Stomach (tissue), 4 donors: ENCODE data around the gene S100A5.

Experiments used
- EP300 ChIP-seq: sonication (generic); formaldehyde crosslinking; IDR thresholded peaks from one replicate; pipeline ENCODE4 v1.6.1; 2017; ENCODE audit warnings: antibody characterized with exemption
- POLR2A ChIP-seq, 4 donors: fragments of 450-650 bp; IDR thresholded peaks; one replicate each; pipeline ENCODE4 v1.6.1; 2016; ENCODE audit warnings: antibody characterized with exemption in 4 of 4, control low read depth in 2 of 4, mild to moderate bottlenecking in 1 of 4, moderate library complexity in 1 of 4
- POLR2AphosphoS5 ChIP-seq, 3 donors: sonication (generic); formaldehyde crosslinking; IDR thresholded peaks; one replicate each; pipeline ENCODE4 v1.6.1; 2016; ENCODE audit warnings: antibody characterized with exemption in 3 of 3
- TF ChIP-seq, protein P1 (sequence below), 7 experiments: fragments of 450-650 bp in 4 of 7; fragments of 200-600 bp in 3 of 7; sonication (generic) in 3 of 7; IDR thresholded peaks; one replicate each; pipeline ENCODE4 v1.5.1; 2016 to 2019; ENCODE audit warnings: antibody characterized with exemption in 7 of 7, control low read depth in 2 of 7, mild to moderate bottlenecking in 1 of 7

DNA sequence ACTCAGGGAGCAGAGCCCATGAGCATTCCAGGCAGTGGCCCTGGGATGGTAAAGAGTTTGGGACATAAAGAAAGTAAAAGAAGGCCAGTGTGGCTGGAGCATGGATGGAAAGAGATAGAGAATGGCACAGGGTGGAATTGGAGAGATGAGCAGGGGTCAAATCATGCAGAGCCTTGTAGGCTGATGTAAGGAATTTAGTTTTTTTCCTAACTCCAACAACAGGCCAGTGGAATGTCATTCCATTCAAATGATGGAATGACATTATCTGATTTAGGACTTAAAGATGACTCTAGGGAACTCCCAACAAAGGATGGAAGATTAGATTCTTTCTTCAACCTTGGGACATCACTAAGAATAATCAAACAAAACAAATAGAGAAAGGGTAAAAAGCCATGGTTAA, 37.8 kb upstream of the S100A5 start:
- TF ChIP-seq, protein P1, sequence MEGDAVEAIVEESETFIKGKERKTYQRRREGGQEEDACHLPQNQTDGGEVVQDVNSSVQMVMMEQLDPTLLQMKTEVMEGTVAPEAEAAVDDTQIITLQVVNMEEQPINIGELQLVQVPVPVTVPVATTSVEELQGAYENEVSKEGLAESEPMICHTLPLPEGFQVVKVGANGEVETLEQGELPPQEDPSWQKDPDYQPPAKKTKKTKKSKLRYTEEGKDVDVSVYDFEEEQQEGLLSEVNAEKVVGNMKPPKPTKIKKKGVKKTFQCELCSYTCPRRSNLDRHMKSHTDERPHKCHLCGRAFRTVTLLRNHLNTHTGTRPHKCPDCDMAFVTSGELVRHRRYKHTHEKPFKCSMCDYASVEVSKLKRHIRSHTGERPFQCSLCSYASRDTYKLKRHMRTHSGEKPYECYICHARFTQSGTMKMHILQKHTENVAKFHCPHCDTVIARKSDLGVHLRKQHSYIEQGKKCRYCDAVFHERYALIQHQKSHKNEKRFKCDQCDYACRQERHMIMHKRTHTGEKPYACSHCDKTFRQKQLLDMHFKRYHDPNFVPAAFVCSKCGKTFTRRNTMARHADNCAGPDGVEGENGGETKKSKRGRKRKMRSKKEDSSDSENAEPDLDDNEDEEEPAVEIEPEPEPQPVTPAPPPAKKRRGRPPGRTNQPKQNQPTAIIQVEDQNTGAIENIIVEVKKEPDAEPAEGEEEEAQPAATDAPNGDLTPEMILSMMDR (IDR thresholded peaks at IDR 0.05), result no peak
- TF ChIP-seq POLR2A (IDR thresholded peaks at IDR 0.05), result no peak
- no peak for TF ChIP-seq EP300
- TF ChIP-seq POLR2AphosphoS5 (IDR thresholded peaks at IDR 0.05), result no peak
